NCI-H82 (cell line): Measurements from ENCODE around the gene SORCS1.

Source experiments
- DNase-seq: peaks from one replicate; lab custom pipeline; 2025; lab: John Stamatoyannopoulos, UW

The SORCS1 gene

GRCh38 chr10:106898446-106898845 lies 266.1 kb downstream of the SORCS1 start:
- DNase-seq: no peak

- no peak for DNase-seq
These were observed 266.8 kb downstream of the SORCS1 start for GRCh38 chr10:106897719-106898118.

- no peak for DNase-seq
These were observed 269.8 kb downstream of the SORCS1 start for GRCh38 chr10:106894692-106895091.

DNA sequence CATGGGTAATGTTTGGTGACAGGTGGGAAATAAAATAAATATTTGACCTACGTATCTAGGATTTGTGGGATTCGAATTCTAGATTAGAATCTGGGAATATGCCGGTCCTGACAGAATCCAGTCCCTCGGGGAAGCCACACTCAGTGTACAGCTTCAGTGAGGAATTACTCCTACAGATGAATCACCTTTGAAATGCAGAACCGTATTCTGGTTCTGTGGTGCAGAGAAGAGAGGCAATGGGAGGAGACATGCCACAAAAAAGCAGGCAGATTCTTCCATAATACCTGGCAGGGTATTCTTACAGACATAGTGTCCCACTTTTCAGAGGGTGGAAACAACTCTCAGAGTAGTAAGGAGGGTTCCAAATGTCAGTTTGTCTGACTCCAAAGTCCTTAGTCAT lies 286.9 kb downstream of the SORCS1 start:
- no peak for DNase-seq

DNA sequence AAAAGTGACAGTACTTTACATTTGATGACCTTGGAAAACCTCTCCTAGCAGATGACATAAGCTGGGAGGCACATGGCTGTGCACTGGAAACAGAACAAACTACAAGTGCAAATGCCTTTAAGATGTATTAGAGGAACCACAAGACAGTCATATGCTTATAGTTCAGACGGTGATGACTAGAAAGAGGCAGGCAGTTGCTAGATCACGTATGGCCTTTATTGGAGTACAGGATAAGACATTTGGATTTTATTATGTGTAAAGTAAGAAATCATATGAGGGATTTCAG lies 290.0 kb downstream of the SORCS1 start:
- no peak for DNase-seq

DNA sequence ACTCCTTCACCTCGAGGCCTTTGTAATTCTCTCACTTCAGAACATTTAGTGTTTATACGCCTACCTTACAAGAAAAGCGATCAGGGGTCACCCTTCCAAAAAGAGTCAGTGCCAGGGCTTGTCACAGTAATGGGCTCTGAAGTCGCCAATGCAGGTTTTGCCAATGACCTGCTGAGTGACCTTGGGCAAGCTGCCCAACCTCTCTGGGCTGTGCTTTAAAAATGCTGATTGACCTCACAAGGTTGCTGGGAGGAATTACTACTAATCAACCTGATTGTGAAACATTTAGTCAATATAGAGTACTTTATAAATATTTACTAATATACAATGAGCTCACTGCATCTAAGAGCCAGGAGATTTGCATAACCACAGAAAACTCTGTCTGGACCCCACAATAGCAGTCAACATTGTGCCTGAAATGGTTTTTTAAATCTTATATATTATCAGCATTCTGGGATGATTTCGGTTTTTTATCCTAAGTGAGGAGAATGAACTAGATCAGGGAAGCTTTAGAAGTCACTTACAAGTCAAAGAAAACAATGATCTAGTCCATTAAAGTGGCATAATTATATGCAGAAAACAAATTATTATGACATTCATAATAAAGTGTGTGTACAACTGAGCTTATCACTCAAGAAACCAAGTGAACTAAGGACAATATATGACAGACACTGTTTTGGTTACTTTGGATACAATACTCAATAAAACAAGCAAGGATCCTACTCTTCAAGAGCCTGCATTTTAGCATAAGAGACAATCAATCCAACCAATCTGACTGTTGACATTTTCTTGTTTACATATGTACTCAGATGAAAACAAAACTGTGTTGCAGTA lies 290.5 kb downstream of the SORCS1 start:
- DNase-seq: no peak

- DNase-seq: no peak
These were observed 292.3 kb downstream of the SORCS1 start for GRCh38 chr10:106872176-106872575.

DNA sequence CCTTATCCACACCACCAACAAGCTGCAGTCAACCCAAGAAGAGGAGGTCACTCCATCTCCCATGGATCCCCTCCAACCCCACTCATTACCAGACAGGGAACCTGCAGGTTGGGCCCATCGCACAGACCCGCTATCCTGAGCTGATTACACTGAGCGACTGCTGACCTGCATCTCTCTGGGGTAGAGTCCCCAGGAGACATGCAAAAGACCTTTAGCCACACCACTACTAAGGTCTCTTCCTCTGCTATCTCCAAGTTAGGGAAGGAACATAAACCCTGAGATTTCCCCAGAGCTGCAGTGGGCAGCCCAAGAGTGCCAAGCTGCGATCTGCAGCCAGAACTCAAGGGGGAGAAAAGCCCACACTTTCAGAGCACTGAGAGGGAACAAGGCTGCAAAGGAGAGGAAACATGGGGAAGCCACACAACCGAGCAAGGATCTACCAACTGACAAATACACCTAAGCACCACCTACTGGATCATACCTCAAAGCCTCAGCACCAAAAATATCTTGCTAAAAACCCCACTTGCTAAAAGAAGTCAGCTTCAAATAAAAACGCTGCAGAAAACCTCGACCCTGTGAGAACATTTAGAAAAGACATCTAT lies 298.2 kb downstream of the SORCS1 start:
- DNase-seq: no peak

DNA sequence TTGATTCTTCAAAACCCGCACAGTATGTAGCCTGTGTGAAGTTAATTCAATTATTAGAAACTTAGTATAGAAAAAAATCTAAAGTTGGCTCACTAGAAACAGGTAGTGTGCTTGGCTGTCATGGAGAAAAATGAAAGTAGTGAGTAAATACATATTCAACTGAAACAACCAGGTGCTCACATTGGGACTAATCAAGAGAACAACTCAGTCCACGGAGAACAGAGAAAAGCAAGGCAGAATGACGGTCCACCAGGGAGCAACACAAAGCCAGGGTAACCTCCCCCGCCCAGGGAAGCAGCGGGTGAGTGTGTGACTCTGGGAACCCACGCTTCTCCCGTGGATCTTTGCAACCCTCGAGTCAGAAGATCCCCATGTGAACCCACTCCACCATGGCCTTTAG lies 300.5 kb downstream of the SORCS1 start:
- no peak for DNase-seq

- DNase-seq: peak; percentile 10
These were observed 301.0 kb downstream of the SORCS1 start for GRCh38 chr10:106863549-106863948.

- no peak for DNase-seq
These were observed 304.4 kb downstream of the SORCS1 start for GRCh38 chr10:106859892-106860652.

DNA sequence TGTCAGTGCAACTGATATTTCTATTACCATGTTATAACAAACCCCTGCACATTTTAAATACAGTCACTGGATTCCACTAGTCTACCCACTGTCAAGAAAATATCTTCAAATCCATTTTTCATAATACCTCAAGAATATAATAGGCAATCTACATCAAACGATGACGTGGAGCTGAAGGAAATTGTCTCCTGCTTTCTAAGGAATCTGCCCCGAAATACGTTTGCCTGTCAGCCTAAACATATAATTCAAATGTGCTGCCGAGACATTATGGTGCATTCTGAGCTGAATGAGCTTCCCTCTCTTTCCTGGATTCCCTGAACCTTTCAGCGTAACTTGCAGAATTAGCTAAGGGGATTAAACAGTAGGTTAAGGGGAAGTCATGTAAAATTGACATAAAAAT lies 306.8 kb downstream of the SORCS1 start:
- DNase-seq: no peak

DNA sequence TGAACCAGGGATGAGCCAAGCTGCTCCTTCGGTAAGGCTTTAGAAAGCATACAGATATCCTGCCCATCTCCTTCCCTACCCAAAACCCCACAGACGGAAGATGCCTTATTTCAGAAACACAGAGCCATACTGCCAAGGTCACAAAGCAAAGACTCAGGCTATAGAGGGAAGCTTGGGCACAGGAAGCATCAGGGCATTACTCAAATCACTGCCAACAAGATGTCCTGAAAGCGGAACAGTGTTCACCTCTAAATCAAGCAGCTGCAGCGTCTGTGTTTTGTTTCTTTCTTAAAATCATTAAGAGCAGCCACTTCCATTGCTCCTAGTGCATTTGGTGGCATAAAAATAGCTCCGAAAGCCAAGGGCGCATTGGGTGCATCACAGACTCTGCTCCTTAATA lies 307.3 kb downstream of the SORCS1 start:
- no peak for DNase-seq

DNA sequence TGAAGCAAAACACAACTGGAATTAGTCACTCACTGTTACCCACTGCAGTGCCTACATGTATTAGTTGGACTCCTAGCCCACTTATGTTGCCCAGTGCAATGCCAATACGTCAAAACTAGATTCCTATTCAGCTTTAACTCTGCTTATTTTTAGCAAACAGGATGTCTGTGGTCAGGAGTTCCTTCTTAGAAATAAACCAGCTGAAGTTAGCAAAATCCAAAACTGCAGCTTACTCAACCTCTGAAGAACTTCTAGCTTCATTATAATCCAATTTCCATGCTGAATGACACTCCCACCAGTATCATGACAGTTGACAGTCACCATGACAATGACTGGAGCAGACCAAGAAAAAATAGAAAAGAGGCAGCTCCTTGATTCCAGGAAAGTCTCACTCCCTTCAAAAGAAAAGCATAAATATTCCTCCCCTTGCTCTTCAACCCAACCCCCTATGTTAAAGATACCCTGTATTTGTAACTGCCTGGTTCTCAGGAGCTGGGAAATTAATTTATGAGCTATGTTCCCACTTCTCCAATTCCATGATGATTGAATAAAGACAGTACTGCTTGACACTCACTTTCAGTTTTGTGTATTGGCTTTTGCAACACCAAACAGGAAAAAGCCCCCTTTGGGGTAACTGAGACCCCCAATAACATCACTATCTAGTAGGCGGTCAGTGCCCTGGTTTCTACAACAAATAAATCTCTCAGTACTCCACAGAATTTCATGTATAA lies 327.4 kb downstream of the SORCS1 start:
- no peak for DNase-seq

DNA sequence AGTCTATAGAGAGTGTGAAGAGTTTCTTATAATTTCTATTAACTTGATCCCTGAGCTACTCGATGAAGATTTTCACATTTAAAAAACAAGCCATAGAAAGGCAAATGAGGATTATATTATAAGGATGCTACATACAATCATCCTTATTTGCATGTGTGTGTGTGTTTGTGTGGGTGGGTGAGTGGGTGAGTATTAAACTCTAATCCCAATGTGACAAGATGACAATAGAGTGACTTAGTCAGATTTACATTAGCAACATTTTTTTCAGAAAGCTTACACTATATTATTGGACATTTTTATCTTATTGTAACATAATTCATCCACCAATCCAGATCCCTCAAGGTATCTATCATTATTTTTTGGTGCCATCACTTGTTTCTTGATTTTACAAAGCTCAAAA lies 331.7 kb downstream of the SORCS1 start:
- DNase-seq: no peak

- DNase-seq: no peak
These were observed 334.0 kb downstream of the SORCS1 start for GRCh38 chr10:106830471-106830870.

- DNase-seq: no peak
These were observed 334.5 kb downstream of the SORCS1 start for GRCh38 chr10:106830006-106830405.

DNA sequence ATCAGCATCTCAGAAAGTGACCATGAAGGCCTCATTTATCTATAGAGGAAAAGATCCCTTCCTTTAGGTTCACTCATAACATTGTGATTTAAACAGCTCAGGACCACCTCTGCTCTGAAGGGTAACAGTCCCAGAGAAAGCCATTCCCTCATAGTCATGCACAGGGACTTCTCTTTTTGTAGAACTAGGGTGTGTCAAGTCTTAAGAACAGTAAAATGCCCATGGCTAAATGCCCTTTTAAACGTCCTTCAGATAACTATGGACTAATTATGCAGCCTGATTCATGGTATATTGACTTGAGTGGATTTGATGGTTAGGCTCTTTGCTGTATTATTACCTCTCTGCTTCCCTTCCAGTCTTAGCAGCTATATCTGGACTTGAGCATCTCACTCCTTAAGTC lies 337.8 kb downstream of the SORCS1 start:
- DNase-seq: no peak

GRCh38 chr10:106825576-106826364 lies 338.7 kb downstream of the SORCS1 start:
- peak; percentile 26 for DNase-seq

DNA sequence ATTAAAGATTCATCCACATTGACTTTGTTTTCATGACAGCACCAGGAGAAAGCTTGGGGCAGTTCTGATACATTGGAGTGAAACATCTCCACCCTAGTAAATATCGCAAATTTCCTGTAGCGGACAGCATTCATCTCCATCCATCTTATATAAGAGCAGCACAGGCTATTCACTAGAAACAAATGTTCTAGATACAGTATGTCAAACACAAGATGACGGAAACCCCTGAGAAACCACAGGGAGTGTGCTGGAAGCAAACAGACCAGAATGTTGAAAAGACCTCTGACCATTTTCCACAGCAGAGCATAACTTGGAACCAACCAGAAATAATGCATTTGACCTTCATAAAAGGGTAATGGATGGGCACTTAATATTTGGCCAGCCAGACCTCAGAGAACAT lies 343.9 kb downstream of the SORCS1 start:
- DNase-seq: no peak

- DNase-seq: no peak
These were observed 345.0 kb downstream of the SORCS1 start for GRCh38 chr10:106819490-106819889.
